ENCODE results near the gene POLR2E. TPM values are rescaled to one million over a fixed set of nuclear protein-coding genes. Genes with fewer than 3 reads are reported as not detected.
A peak's percentile ranks its signal among the peaks of the same experiment; 100 is the strongest.

The POLR2E gene
- total and polyA plus RNA-seq, 2 of the 13 experiments (the other 11 are each of a cell fraction or from before 2014, with no cell fraction given): 140 to 272 TPM

GRCh38 chr19:1098177-1099051, 3.2 kb upstream of the POLR2E start (continued):
- TF ChIP-seq FOXJ3 (CRISPR knock-in tag; IDR thresholded peaks at IDR 0.05; ENCODE audit: borderline replicate concordance) (no peak), PLRG1 (conservative IDR thresholded peaks at IDR 0.05) (no peak), THAP7 (CRISPR knock-in tag; IDR thresholded peaks at IDR 0.05) (peak; percentile 66; the same call in 1 of the 2 replicates), CHD2 (IDR thresholded peaks at IDR 0.05; ENCODE audit: low read depth, low read length) (no peak), ZNF382 (CRISPR knock-in tag; IDR thresholded peaks at IDR 0.05; ENCODE audit: borderline replicate concordance) (no peak), HHEX (CRISPR knock-in tag; IDR thresholded peaks at IDR 0.05) (no peak), ZNF484 (CRISPR knock-in tag; IDR thresholded peaks at IDR 0.05; ENCODE audit: borderline replicate concordance, low read depth) (no peak), NFIC (IDR thresholded peaks at IDR 0.05; ENCODE audit: low read length) (no peak), MED8 (CRISPR knock-in tag; IDR thresholded peaks at IDR 0.05; ENCODE audit: insufficient replicate concordance) (peak; percentile 55), YEATS4 (CRISPR knock-in tag; IDR thresholded peaks at IDR 0.05; ENCODE audit: borderline replicate concordance) (no peak), ZNF343 (CRISPR knock-in tag; IDR thresholded peaks at IDR 0.05) (peak; percentile 63; the same call in 1 of the 2 replicates), ZNF180 (CRISPR knock-in tag; IDR thresholded peaks at IDR 0.05; ENCODE audit: borderline replicate concordance, low read depth) (no peak), ZBTB42 (CRISPR knock-in tag; IDR thresholded peaks at IDR 0.05) (no peak; the same call in 1 of the 2 replicates), STAG1 (CRISPR knock-in tag; IDR thresholded peaks at IDR 0.05) (no peak), ZNF383 (CRISPR knock-in tag; IDR thresholded peaks at IDR 0.05; ENCODE audit: borderline replicate concordance) (peak; percentile 99), ZNF501 (CRISPR knock-in tag; IDR thresholded peaks at IDR 0.05) (peak; percentile 71), ZNF589 (CRISPR knock-in tag; conservative IDR thresholded peaks at IDR 0.05) (peak; percentile 88; the same call in 1 of the 2 replicates), GPN1 (CRISPR knock-in tag; IDR thresholded peaks at IDR 0.05; ENCODE audit: borderline replicate concordance) (no peak), PHF5A (CRISPR knock-in tag; IDR thresholded peaks at IDR 0.05; ENCODE audit: low read depth, unreplicated experiment) (no peak), KLF12 (CRISPR knock-in tag; IDR thresholded peaks at IDR 0.05; ENCODE audit: borderline replicate concordance) (no peak), NFIB (CRISPR knock-in tag; IDR thresholded peaks at IDR 0.05; ENCODE audit: borderline replicate concordance) (no peak), ZNF567 (CRISPR knock-in tag; IDR thresholded peaks at IDR 0.05; ENCODE audit: borderline replicate concordance) (0 out of 2 replicates have a peak, but pooled peaks have one; percentile 19), ZBTB43 (CRISPR knock-in tag; conservative IDR thresholded peaks at IDR 0.05) (no peak; the same call in 1 of the 2 replicates), SNAI1 (CRISPR knock-in tag; IDR thresholded peaks at IDR 0.05; ENCODE audit: borderline replicate concordance) (no peak), ZNF10 (CRISPR knock-in tag; IDR thresholded peaks at IDR 0.05; ENCODE audit: borderline replicate concordance, low read depth) (no peak), ZNF614 (CRISPR knock-in tag; IDR thresholded peaks at IDR 0.05; ENCODE audit: borderline replicate concordance) (no peak), ZNF777 (CRISPR knock-in tag; IDR thresholded peaks at IDR 0.05) (no peak), SETDB1 (CRISPR knock-in tag; IDR thresholded peaks at IDR 0.05; ENCODE audit: borderline replicate concordance) (no peak), ATM (IDR thresholded peaks at IDR 0.05; ENCODE audit: borderline replicate concordance) (0 out of 2 replicates have a peak, but pooled peaks have one; percentile 29), ZNF605 (CRISPR knock-in tag; IDR thresholded peaks at IDR 0.05) (peak; percentile 53; the same call in 1 of the 2 replicates), FOXK2 (IDR thresholded peaks at IDR 0.05) (no peak)
